HG02610 (cell line): Measurements from ENCODE around the gene GRM8.

Experiments used
- ATAC-seq: cut with Tn5 transposase; IDR thresholded peaks from one replicate; pipeline ENCODE4 v1.9.1; 2021; ENCODE audit warnings: mild to moderate bottlenecking, moderate library complexity; ENCODE audit not compliant: unreplicated experiment

Gene GRM8

DNA sequence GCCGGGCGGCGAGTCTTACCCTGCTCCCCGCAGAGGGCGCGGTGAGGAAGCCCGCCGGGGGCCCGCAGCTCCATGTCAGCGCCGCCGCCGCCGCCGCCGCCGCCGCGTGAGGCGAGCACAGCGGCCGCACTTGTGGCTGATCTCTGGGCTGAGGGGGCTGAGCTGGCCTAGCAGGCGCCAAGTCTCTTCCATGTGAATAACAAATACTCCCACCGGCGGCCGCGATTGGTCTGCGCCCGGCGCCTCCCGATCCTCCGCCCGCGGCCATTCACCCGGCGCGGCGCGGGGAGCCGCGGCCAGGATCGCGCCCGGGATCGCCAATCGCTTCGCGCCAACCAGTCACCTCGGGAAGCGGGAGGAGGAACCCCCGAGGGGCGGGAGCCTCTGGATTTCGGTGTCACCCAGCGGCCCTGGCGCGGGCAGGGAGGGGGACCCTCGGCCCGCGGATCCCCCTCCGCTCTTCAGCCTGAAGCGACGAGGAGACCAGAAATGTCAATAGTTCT is at the start of gene GRM8:
Gene GRM8 (minus strand): TSS at position 164 of the 503 bp plus-strand sequence.
- no peak for ATAC-seq

DNA sequence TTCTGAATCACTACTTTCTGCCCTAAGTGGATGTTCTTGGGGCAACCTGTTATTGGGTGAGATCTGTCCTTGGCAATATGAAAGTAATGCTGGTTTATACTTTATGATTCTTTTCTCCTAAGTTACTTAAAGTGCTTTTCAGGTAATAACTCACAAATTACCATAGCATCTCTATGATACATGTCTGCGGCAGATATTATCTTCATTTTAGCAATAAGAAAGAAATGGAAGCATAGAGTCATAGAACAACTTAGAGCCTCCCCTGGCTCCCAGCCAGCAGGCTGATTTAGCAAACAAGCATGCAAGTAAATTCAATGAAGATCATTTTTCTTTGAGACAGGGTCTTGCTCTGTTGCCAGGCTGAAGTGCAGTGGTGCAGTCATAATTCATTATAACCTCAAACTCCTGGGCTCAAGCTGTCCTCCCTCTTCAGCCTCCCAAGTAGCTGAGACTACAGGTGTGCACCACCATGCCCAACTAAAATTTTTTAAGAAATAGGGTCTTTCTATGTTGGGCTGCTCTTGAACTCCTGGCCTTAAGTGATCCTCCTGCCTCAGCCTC is 38.1 kb upstream of the GRM8 start:
- ATAC-seq: no peak

DNA sequence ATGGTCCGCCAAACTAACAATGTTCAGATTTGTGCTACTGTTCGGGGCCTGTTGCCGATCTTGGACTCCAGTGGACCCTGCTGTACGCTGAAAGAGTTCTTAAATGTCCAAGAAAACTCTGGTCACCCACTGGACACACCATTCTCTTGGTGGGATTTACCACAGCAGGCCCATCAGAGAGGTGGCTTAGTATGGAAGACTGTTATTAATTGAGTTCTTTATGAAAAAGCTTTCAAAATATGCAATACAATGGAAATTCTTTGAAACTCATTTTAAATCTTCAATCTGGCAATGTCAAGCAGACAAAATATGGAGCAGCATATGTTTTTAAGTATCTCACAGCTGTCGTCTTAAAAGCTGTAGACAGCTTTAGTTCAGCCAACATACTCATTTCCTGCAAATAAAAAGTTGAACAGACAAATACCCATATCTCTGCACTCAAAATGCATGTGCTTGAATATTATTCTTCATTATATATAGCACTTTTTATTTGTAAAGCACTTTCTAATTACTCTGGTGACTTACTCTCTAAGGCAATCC is 37.4 kb upstream of the GRM8 start:
- ATAC-seq: no peak

DNA sequence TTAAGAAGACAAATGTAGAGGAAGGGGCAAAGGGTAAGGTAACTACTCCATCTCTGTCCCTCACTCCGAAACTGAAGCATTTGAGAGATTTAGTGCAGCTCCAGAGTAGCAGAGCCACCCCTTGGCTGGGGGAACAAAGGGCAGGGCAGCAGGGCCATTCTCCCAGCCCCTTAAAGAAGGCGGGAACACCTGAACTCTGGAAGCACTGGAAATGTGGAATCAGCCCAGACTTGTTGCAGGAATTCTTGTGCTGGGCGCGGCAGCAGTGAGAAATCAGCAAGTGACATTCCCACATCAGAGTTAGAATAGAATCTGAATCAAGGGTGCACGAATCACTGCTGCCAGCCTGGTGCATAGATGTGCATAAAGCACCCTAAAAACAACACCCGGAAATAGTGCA is 34.4 kb upstream of the GRM8 start:
- ATAC-seq: no peak

- ATAC-seq: no peak
Measured at GRCh38 chr7:127270093-127270492, 17.4 kb upstream of the GRM8 start.

GRCh38 chr7:127266047-127266446 is 13.3 kb upstream of the GRM8 start:
- no peak for ATAC-seq

DNA sequence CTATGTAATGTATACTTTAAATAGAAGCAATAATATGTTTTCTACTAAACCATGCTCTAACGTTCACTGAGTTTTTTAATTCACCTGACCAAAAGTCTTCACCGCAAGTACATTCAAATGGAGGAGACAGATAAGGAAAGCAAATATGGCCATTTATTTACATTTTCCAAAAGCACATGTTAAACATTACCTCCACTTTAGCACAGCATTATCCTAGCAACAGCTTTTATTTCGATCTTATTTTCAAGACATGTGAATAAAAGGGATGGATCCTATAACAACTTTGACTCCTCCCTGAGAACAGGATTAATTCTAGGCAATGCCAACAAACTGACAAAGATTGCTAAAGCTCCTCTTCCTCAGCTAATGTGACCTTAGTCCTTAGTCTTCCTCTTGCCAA is 11.5 kb upstream of the GRM8 start:
- ATAC-seq: no peak

DNA sequence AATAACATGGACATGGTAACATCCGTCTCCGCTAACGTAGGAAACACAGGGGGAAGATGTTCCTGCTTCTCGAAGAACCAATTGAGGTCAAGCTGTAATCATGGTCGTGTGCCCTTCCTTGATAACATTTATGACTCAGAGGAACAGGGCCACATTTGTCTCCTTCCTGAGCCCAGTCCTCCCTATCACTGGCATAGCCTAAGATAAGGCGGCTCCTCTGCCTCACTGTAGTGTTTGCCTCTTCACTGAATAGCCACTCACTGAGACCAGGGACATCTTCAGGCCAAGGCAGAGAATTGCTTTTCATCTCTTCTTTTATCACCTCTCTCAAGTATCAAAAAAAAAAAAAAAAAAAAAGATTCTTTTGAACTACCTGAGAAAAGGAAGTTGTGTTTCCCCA is 5.4 kb upstream of the GRM8 start:
- no peak for ATAC-seq

DNA sequence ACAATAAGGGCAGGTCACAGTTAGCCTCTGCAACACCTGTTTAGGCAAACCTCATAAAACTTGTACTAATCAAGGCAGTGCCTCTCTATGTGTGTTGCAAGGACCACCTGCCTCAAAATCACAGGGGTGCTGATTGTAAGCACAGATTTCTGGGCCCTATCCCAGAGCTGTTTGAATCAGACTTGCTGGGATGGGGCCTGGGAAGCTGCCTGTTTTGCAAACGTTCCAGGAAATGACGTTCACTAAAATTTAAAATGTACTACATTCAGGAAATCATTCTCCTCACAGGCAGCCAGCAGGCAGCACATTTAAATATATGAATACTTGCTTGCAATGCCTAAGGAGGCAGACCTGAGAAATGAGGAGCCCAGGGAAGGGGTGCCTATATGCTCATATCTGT is 4.3 kb upstream of the GRM8 start:
- ATAC-seq: no peak

DNA sequence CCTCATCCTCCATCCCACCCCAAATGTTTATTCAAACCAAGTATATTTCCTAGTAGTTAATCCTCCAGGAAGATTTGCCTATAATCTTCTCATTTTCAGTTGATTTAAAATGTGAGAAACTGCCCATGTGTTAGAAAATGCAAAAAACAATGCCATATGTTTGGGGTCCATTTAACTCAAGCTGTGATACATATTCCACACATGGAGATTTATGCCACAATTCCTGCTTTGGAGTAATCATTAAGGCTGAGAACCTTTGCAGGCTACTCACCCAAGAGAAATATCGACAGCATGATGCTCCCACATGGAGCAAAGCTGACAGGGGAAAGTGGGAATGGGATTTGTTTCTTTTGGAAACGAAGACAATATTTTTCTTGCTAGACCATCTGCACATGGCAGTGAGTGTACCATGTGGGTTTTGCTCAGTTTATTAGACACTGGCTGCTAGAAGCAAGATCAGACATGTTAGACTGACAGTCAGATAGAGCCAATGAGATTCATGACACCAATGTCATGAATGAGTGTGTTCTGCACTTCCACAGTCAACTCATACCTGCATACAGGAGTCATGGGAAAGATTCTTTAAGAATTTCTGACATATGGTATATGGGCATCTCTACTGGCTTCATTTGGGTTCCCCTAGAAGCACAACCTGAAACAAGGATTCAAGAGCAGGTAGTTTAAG is 3.4 kb upstream of the GRM8 start:
- ATAC-seq: no peak

DNA sequence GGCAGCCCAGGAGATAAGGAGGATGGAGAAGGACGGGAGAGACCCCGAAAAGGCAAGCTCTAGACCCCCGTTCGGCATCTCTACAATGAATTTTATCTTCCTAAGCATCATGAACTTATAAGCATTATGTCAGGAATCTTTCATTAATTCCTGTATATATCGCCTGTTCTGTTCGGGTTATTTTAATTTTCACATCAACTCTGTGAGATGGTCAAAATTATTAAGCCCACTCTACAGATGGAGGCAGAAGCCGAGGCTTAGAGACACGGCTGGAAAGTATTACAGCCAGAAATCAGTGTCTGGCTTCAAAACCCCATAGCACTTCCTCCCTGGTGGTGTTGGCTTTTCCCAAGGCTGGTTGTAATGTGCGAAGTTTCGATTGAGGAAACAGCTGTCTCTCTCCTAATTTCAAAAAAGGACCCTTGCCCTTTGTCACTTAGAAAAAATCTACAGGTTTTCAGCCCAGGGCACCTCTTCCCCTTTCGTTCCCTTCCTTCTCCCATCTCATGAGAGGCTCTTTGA is 1.5 kb upstream of the GRM8 start:
- no peak for ATAC-seq

GRCh38 chr7:127253281-127254162 is 781 bp upstream of the GRM8 start:
- ATAC-seq: peak; percentile 85

DNA sequence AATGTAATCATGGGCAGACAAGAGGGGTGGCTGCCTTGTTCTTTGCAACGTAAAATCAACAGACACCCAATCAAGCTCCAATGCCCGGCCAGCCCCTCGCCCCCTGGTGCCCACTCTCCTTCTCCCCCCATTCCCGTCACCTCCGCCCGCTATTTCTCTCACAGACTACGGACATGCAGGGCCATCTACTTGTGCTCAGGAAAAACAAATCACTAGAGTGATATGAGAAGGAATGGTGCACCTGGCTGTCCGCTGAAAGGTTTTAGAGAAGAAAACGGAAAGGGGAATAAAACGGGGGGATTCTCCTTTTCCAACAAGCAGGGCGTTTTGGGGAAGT is 396 bp downstream of the GRM8 start:
- ATAC-seq: no peak

- no peak for ATAC-seq
Measured at GRCh38 chr7:127251465-127252376, 1.0 kb downstream of the GRM8 start.

DNA sequence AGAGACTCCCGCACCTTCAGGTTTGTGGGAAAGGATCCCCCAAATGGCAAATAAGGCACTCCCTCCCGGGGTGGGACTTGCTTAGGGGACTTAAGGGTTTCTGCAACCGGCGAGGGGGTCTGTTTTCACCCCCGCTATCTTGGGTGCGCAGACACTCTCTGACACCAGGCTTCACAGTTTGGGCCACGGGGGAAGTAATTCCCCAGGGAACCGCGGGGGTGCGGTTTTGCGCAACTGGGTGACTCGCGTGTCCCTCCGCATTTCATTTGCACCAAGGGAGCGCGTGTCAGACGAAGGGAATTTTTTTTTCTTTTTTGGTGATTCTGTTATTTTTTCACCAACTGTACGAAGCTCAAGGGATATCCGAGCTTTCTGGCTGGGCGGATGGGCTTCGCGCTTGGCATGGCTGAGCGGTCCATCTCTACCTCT is 1.7 kb downstream of the GRM8 start:
- ATAC-seq: no peak

- no peak for ATAC-seq
Measured at GRCh38 chr7:127250312-127251035, 2.3 kb downstream of the GRM8 start.

GRCh38 chr7:127245607-127246006 is 7.1 kb downstream of the GRM8 start:
- no peak for ATAC-seq

- ATAC-seq: no peak
Measured at GRCh38 chr7:127245002-127245401, 7.7 kb downstream of the GRM8 start.

DNA sequence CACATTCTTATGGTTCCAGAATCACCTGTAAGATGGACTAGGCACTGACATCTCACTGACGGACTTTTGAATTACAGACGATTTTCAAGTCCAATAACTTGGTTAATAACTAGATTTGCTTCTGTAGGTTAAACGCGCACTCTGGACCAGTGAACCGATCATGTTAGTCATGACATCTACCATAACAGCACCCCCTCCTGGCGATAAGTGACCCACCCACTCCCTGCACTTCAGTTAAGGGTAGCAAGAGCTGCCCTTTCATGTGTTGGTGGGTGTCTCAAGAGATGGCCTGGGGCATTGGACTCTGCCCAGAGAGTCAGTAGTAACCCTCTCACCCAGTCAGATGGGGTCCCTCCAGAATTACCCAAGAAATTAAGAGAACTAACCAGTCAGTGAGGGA is 12.9 kb downstream of the GRM8 start:
- ATAC-seq: no peak

GRCh38 chr7:127233630-127234029 is 19.1 kb downstream of the GRM8 start:
- no peak for ATAC-seq
